Measurements from ENCODE around the gene RHBDF1. TPM values are rescaled to one million over a fixed set of nuclear protein-coding genes. Genes with fewer than 3 reads are reported as not detected.

RHBDF1 gene
- total RNA-seq, 1 experiment from 2014 or later, result 62.9 TPM

DNA sequence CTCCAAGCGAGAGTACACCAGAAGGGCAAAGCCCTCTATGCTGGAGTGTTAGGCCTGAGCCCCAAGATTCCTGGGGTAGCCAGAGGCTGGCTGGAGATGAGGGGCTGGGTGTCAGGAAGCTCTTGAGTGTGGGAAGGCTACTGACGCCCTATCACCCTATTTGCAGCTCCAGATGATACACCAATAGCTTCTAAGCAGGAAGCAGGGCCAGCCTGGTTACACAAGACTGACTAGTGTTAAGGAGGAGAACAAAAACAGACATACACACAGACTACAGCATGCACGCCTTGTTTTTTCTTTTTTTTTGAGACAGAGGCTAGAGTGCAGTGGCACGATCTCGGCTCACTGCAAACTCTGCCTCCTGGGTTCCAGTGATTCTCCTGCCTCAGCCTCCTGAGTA is 34.9 kb downstream of the RHBDF1 start:
- Histone ChIP-seq H3K9me2 (ENCODE audit: insufficient read depth) (no peaks in the 10 kb centered on the region), H3K27ac (no peak overlapping the region), H3K4me1 (replicated peaks; ENCODE audit: insufficient read depth) (peaks cover 29% of the 10 kb centered on the region), H3K27me3 (ENCODE audit: insufficient read depth, low read depth) (no peaks in the 10 kb centered on the region), H4K20me1 (ENCODE audit: insufficient read depth) (no peaks in the 10 kb centered on the region), H3K79me2 (ENCODE audit: low read depth) (no peaks in the 10 kb centered on the region), H2AFZ (no peak overlapping the region), H3F3A (ENCODE audit: insufficient read depth, low read depth) (peaks cover 16% of the 10 kb centered on the region; the same call in 1 of the 2 replicates), H3K4me2 (no peak overlapping the region), H3K4me3 (no peak overlapping the region), H3K9me3 (ENCODE audit: insufficient read depth, low read depth) (no peaks in the 10 kb centered on the region), H3K36me3 (ENCODE audit: low read depth) (no peaks in the 10 kb centered on the region)
- no TSS peak for BruUV-seq (replicated peaks)
- ChIA-PET CTCF (no interaction called here), POLR2A (ENCODE audit: unreplicated experiment) (no interaction called here)
- TF ChIP-seq EZH2 (IDR thresholded peaks at IDR 0.05; ENCODE audit: low read depth) (no peak), CTCF (conservative IDR thresholded peaks at IDR 0.05) (no peak)
- no peak for DNase-seq
- intact Hi-C loops (cut with micrococcal nuclease; ENCODE audit: unreplicated experiment), result no loop called here

- DNase-seq, result no peak
- Histone ChIP-seq H2AFZ (no peak overlapping the region), H3K27ac (no peak overlapping the region), H3K36me3 (ENCODE audit: low read depth) (no peaks in the 10 kb centered on the region), H3K27me3 (ENCODE audit: insufficient read depth, low read depth) (no peaks in the 10 kb centered on the region), H3F3A (ENCODE audit: insufficient read depth, low read depth) (peaks cover 13% of the 10 kb centered on the region; the same call in 1 of the 2 replicates), H4K20me1 (ENCODE audit: insufficient read depth) (no peaks in the 10 kb centered on the region), H3K4me3 (no peak overlapping the region), H3K4me2 (no peak overlapping the region), H3K9me3 (ENCODE audit: insufficient read depth, low read depth) (no peaks in the 10 kb centered on the region), H3K4me1 (replicated peaks; ENCODE audit: insufficient read depth) (peaks cover 29% of the 10 kb centered on the region), H3K9me2 (ENCODE audit: insufficient read depth) (no peaks in the 10 kb centered on the region), H3K79me2 (ENCODE audit: low read depth) (no peaks in the 10 kb centered on the region)
- TF ChIP-seq CTCF (conservative IDR thresholded peaks at IDR 0.05), result no peak
- TF ChIP-seq EZH2 (IDR thresholded peaks at IDR 0.05; ENCODE audit: low read depth), result no peak
- BruUV-seq (replicated peaks), result no TSS peak
- ChIA-PET CTCF (no interaction called here), POLR2A (ENCODE audit: unreplicated experiment) (no interaction called here)
- intact Hi-C loops (cut with micrococcal nuclease; ENCODE audit: unreplicated experiment), result no loop called here
These were observed 36.0 kb downstream of the RHBDF1 start for GRCh38 chr16:36336-36984.

DNA sequence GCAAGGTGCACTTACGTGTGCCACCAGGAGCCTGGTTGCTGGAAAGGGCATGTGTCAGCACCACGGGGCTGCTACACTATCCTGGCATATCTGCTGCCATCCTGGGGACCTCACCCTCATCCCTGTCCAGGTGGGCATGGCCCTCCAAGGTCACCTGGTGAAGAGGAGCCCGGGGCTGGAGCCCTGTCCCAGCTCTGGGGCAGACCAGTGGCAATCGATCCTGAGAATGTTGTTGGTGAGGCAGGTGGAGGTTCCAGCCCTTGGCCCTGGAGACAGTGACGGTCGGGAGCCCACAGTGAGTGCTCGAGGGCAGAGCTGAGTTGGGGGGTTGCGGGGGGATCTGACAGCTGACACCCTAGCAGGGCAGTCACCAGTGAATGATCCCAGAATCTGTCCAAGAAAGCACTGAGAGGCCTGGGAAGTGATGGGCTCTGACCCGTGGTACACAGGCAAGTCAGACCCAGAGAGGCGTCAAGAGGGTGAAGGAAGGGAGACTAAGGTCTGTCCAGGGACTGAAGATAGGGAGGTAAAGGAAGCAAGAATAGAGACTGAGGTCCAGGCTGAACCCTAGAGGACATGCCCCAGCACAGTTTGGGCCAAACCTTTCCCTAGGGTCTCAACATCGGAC is 36.6 kb downstream of the RHBDF1 start:
- H3F3A ChIP-seq (ENCODE audit: insufficient read depth, low read depth), result peaks cover 10% of the 10 kb centered on the region; the same call in 1 of the 2 replicates
- CTCF ChIA-PET, result no interaction called here
- POLR2A ChIA-PET (ENCODE audit: unreplicated experiment), result no interaction called here

More for the DNA sequence above, 36.6 kb downstream of the RHBDF1 start:
- no peak for TF ChIP-seq EZH2 (IDR thresholded peaks at IDR 0.05; ENCODE audit: low read depth)
- TF ChIP-seq CTCF (conservative IDR thresholded peaks at IDR 0.05), result no peak
- Histone ChIP-seq H3K27me3 (ENCODE audit: insufficient read depth, low read depth) (no peaks in the 10 kb centered on the region), H3K4me1 (replicated peaks; ENCODE audit: insufficient read depth) (peaks cover 29% of the 10 kb centered on the region), H3K27ac (no peak overlapping the region), H2AFZ (no peak overlapping the region), H3K9me2 (ENCODE audit: insufficient read depth) (no peaks in the 10 kb centered on the region), H3K9me3 (ENCODE audit: insufficient read depth, low read depth) (no peaks in the 10 kb centered on the region), H3K4me3 (no peak overlapping the region), H3K36me3 (ENCODE audit: low read depth) (no peaks in the 10 kb centered on the region), H4K20me1 (ENCODE audit: insufficient read depth) (no peaks in the 10 kb centered on the region), H3K79me2 (ENCODE audit: low read depth) (no peaks in the 10 kb centered on the region), H3K4me2 (no peak overlapping the region)
- intact Hi-C loops (cut with micrococcal nuclease; ENCODE audit: unreplicated experiment), result no loop called here
- no peak for DNase-seq
- BruUV-seq (replicated peaks), result no TSS peak

All from PC-9 (cell line).